Left forelimb (tissue), 1 donor: ENCODE measurements around the gene SLC7A14.

Experiments
- DNase-seq: peaks from one replicate; pipeline ENCODE4 v3.0.0-alpha.2; 2018; ENCODE audit warnings: low spot score

SLC7A14 gene

GRCh38 chr3:170426240-170426797 lies 159.6 kb downstream of the SLC7A14 start:
- DNase-seq, result no peak

- DNase-seq, result no peak
Measured at GRCh38 chr3:170425491-170426239, 160.2 kb downstream of the SLC7A14 start.

GRCh38 chr3:170424879-170425278 lies 161.0 kb downstream of the SLC7A14 start:
- no peak for DNase-seq

GRCh38 chr3:170423001-170423615 lies 162.8 kb downstream of the SLC7A14 start:
- no peak for DNase-seq

- DNase-seq, result no peak
Measured at GRCh38 chr3:170421758-170422157, 164.1 kb downstream of the SLC7A14 start.

- DNase-seq, result no peak
Measured at GRCh38 chr3:170421111-170421641, 164.7 kb downstream of the SLC7A14 start.

- no peak for DNase-seq
Measured at GRCh38 chr3:170420307-170420821, 165.5 kb downstream of the SLC7A14 start.

GRCh38 chr3:170419557-170420087 lies 166.3 kb downstream of the SLC7A14 start:
- DNase-seq, result no peak

GRCh38 chr3:170418422-170419398 lies 167.2 kb downstream of the SLC7A14 start, which contains the start of gene CLDN11:
Gene CLDN11 (plus strand): TSS chr3:170418868. CDS start chr3:170419067, 199 bp downstream.
- no peak for DNase-seq

- no peak for DNase-seq
Measured at GRCh38 chr3:170417090-170417489, 168.8 kb downstream of the SLC7A14 start.

- no peak for DNase-seq
Measured at GRCh38 chr3:170414202-170414663, 171.6 kb downstream of the SLC7A14 start.

- no peak for DNase-seq
Measured at GRCh38 chr3:170413291-170413690, 172.6 kb downstream of the SLC7A14 start.

- no peak for DNase-seq
Measured at GRCh38 chr3:170410428-170411029, 175.3 kb downstream of the SLC7A14 start.
